HEK293 (cell line): ENCODE results near the gene NDUFB6.

ENCODE experiments used
- CTCF ChIP-seq: fragments of 450-650 bp; formaldehyde crosslinking; IDR thresholded peaks from 2 replicates; pipeline ENCODE4 v1.5.1; 2016; ENCODE audit warnings: missing biosample characterization, missing genetic modification characterization
- PRDM1 ChIP-seq: fragments of 450-650 bp; formaldehyde crosslinking; IDR thresholded peaks from 2 replicates; pipeline ENCODE4; 2016; ENCODE audit warnings: missing biosample characterization, missing genetic modification characterization
- ZNF121 ChIP-seq: fragments of 450-650 bp; formaldehyde crosslinking; IDR thresholded peaks from 2 replicates; pipeline ENCODE4 v1.5.1; 2016; ENCODE audit warnings: missing biosample characterization, missing genetic modification characterization
- ZNF274 ChIP-seq, 2 experiments: fragments of 200-500 bp in 1 of 2; fragments of 450-650 bp in 1 of 2; sonication (Bioruptor generic) in 1 of 2; formaldehyde crosslinking in 1 of 2; IDR thresholded peaks; 2 replicates each; pipeline versions ENCODE4 v1.5.1 to v1.6.1; 2014 to 2016; ENCODE audit warnings: borderline replicate concordance in 1 of 2, inconsistent platforms in 1 of 2, low read length in 1 of 2, missing biosample characterization in 1 of 2, missing genetic modification characterization in 1 of 2

- TF ChIP-seq CTCF: no peak
- no peak for TF ChIP-seq ZNF274 (IDR thresholded peaks at IDR 0.05; ENCODE audit: low read length)
- no peak for TF ChIP-seq ZNF274 (tag by site-specific recombination; IDR thresholded peaks at IDR 0.05; ENCODE audit: borderline replicate concordance)
- no peak for TF ChIP-seq ZNF121 (tag by site-specific recombination)
- TF ChIP-seq PRDM1 (tag by site-specific recombination): no peak
Measured at GRCh38 chr9:32503008-32503407, 70.0 kb downstream of the NDUFB6 start.
